Activated T-cell treated with anti-CD3 and anti-CD28 coated beads for 48 hours (primary cell): ENCODE data around the gene ALG11.

ENCODE experiments used
- DNase-seq: peaks from one replicate; pipeline ENCODE4 v3.0.0-alpha.2; 2020; ENCODE audit warnings: low read depth

ALG11 gene

GRCh38 chr13:51997641-51998330 lies 14.4 kb upstream of the ALG11 start:
- no peak for DNase-seq

GRCh38 chr13:51998723-51999509 lies 13.3 kb upstream of the ALG11 start:
- DNase-seq = no peak

- DNase-seq = no peak
Measured at GRCh38 chr13:51999510-51999911, 12.7 kb upstream of the ALG11 start.

GRCh38 chr13:51999921-52000320 lies 12.3 kb upstream of the ALG11 start:
- no peak for DNase-seq

GRCh38 chr13:52001120-52001731 lies 11.0 kb upstream of the ALG11 start:
- DNase-seq = no peak

GRCh38 chr13:52002361-52002760 lies 9.8 kb upstream of the ALG11 start:
- DNase-seq = no peak

- no peak for DNase-seq
Measured at GRCh38 chr13:52003541-52003940, 8.7 kb upstream of the ALG11 start.

GRCh38 chr13:52004511-52005170 lies 7.6 kb upstream of the ALG11 start:
- DNase-seq = no peak

- no peak for DNase-seq
Measured at GRCh38 chr13:52005841-52006522, 6.2 kb upstream of the ALG11 start.

GRCh38 chr13:52006523-52007245 lies 5.5 kb upstream of the ALG11 start:
- DNase-seq = no peak

- no peak for DNase-seq
Measured at GRCh38 chr13:52009946-52010345, 2.3 kb upstream of the ALG11 start.

GRCh38 chr13:52010890-52011631 lies 1.1 kb upstream of the ALG11 start, which contains the start of gene ATP7B:
TSS of gene ATP7B (minus strand) at chr13:52011450. CDS start at chr13:52011337, 113 bp downstream.
- DNase-seq = peak; percentile 13

GRCh38 chr13:52012512-52012836 lies 276 bp downstream of the ALG11 start:
- no peak for DNase-seq

GRCh38 chr13:52016296-52016695 lies 4.1 kb downstream of the ALG11 start:
- DNase-seq = no peak

GRCh38 chr13:52020191-52020590 lies 8.0 kb downstream of the ALG11 start:
- no peak for DNase-seq

- no peak for DNase-seq
Measured at GRCh38 chr13:52022356-52022755, 10.2 kb downstream of the ALG11 start.

GRCh38 chr13:52024481-52024880 lies 12.3 kb downstream of the ALG11 start, which contains the start of gene UTP14C:
TSS of gene UTP14C (plus strand) at chr13:52024691. CDS start at chr13:52028805, 4,114 bp downstream.
- no peak for DNase-seq

- no peak for DNase-seq
Measured at GRCh38 chr13:52025475-52026245, 13.5 kb downstream of the ALG11 start.

GRCh38 chr13:52026246-52026626 lies 14.0 kb downstream of the ALG11 start:
- DNase-seq = no peak

GRCh38 chr13:52027832-52028231 lies 15.6 kb downstream of the ALG11 start:
- DNase-seq = no peak
